Measurements from ENCODE around the gene GORAB. TPM values are rescaled to one million over a fixed set of nuclear protein-coding genes. Genes with fewer than 3 reads are reported as not detected.
A peak's percentile ranks its signal among the peaks of the same experiment; 100 is the strongest.

The GORAB gene
- total and polyA plus RNA-seq, 4 donors: 12.1 to 18.3 (median 13.2) TPM

- Histone ChIP-seq H3K36me3 (ENCODE audit: control insufficient read depth, insufficient read depth, low read length) (no peaks in the 10 kb centered on the region), H3K27me3 (ENCODE audit: control insufficient read depth, insufficient read depth, low read length) (no peaks in the 10 kb centered on the region), H3K4me3 (ENCODE audit: low read depth, low read length) (no peak overlapping the region), H3K27ac (ENCODE audit: low read depth, low read length) (no peak overlapping the region), H3K4me1 (ENCODE audit: control insufficient read depth, insufficient read depth, low read length) (no peaks in the 10 kb centered on the region), H3K9me3 (ENCODE audit: control insufficient read depth, insufficient read depth, low read length) (no peaks in the 10 kb centered on the region)
- 79% methylated on average over 2 of the region's 3 CpGs for WGBS (ENCODE audit: insufficient coverage)
- DNase-seq (ENCODE audit: low read depth in 4 of 6, low spot score in 6 of 6): no peak
Observed at GRCh38 chr1:170583186-170583585, 51.2 kb downstream of the GORAB start.

GRCh38 chr1:170586321-170587252 is 54.6 kb downstream of the GORAB start:
- WGBS (ENCODE audit: insufficient coverage): 14% methylated on average over 5 of the region's 11 CpGs
- Histone ChIP-seq H3K27me3 (ENCODE audit: control insufficient read depth, insufficient read depth, low read length) (no peaks in the 10 kb centered on the region), H3K9me3 (ENCODE audit: control insufficient read depth, insufficient read depth, low read length) (no peaks in the 10 kb centered on the region), H3K27ac (ENCODE audit: low read depth, low read length) (peak overlapping the region; percentile 30), H3K4me1 (ENCODE audit: control insufficient read depth, insufficient read depth, low read length) (no peaks in the 10 kb centered on the region), H3K4me3 (ENCODE audit: low read depth, low read length) (peak overlapping the region; percentile 14), H3K36me3 (ENCODE audit: control insufficient read depth, insufficient read depth, low read length) (no peaks in the 10 kb centered on the region)
- DNase-seq (ENCODE audit: low read depth in 4 of 6, low spot score in 6 of 6): peak in 2 of 6 donors; percentile 10 to 66

GRCh38 chr1:170587253-170587593 is 55.3 kb downstream of the GORAB start:
- Histone ChIP-seq H3K4me3 (ENCODE audit: low read depth, low read length) (peak overlapping the region; percentile 14), H3K27ac (ENCODE audit: low read depth, low read length) (peak overlapping the region; percentile 30)
- no peak for DNase-seq (ENCODE audit: low read depth in 4 of 6, low spot score in 6 of 6)

GRCh38 chr1:170590921-170591705 is 59.1 kb downstream of the GORAB start:
- 38% methylated on average over 4 of the region's 13 CpGs for WGBS (ENCODE audit: insufficient coverage)
- H3K36me3 ChIP-seq (ENCODE audit: control insufficient read depth, insufficient read depth, low read length): no peaks in the 10 kb centered on the region
- no peak overlapping the region for H3K4me3 ChIP-seq (ENCODE audit: low read depth, low read length)
- no peaks in the 10 kb centered on the region for H3K27me3 ChIP-seq (ENCODE audit: control insufficient read depth, insufficient read depth, low read length)
- peak in 1 of 6 donors; percentile 84 for DNase-seq (ENCODE audit: low read depth in 4 of 6, low spot score in 6 of 6)
- no peak overlapping the region for H3K27ac ChIP-seq (ENCODE audit: low read depth, low read length)
- no peaks in the 10 kb centered on the region for H3K9me3 ChIP-seq (ENCODE audit: control insufficient read depth, insufficient read depth, low read length)
- H3K4me1 ChIP-seq (ENCODE audit: control insufficient read depth, insufficient read depth, low read length): no peaks in the 10 kb centered on the region

More at GRCh38 chr1:170587253-170587593, 55.3 kb downstream of the GORAB start:
- H3K36me3 ChIP-seq (ENCODE audit: control insufficient read depth, insufficient read depth, low read length): no peaks in the 10 kb centered on the region
- no peaks in the 10 kb centered on the region for H3K27me3 ChIP-seq (ENCODE audit: control insufficient read depth, insufficient read depth, low read length)
- 84% methylated on average over 3 of the region's 4 CpGs for WGBS (ENCODE audit: insufficient coverage)
- H3K4me1 ChIP-seq (ENCODE audit: control insufficient read depth, insufficient read depth, low read length): no peaks in the 10 kb centered on the region
- no peaks in the 10 kb centered on the region for H3K9me3 ChIP-seq (ENCODE audit: control insufficient read depth, insufficient read depth, low read length)

- H3K27ac ChIP-seq (ENCODE audit: low read depth, low read length): no peak overlapping the region
- WGBS (ENCODE audit: insufficient coverage): no CpG with 5 or more reads among the region's 2 CpGs
- no peak for DNase-seq (ENCODE audit: low read depth in 4 of 6, low spot score in 6 of 6)
- no peaks in the 10 kb centered on the region for H3K9me3 ChIP-seq (ENCODE audit: control insufficient read depth, insufficient read depth, low read length)
- H3K4me1 ChIP-seq (ENCODE audit: control insufficient read depth, insufficient read depth, low read length): no peaks in the 10 kb centered on the region
- no peak overlapping the region for H3K4me3 ChIP-seq (ENCODE audit: low read depth, low read length)
- no peaks in the 10 kb centered on the region for H3K36me3 ChIP-seq (ENCODE audit: control insufficient read depth, insufficient read depth, low read length)
- no peaks in the 10 kb centered on the region for H3K27me3 ChIP-seq (ENCODE audit: control insufficient read depth, insufficient read depth, low read length)
Observed at GRCh38 chr1:170592591-170593111, 60.7 kb downstream of the GORAB start.

- H3K27ac ChIP-seq (ENCODE audit: low read depth, low read length): no peak overlapping the region
- no peak overlapping the region for H3K4me3 ChIP-seq (ENCODE audit: low read depth, low read length)
- H3K27me3 ChIP-seq (ENCODE audit: control insufficient read depth, insufficient read depth, low read length): no peaks in the 10 kb centered on the region
Observed at GRCh38 chr1:170593173-170594011, 61.4 kb downstream of the GORAB start.

GRCh38 chr1:170594066-170594626 is 62.2 kb downstream of the GORAB start:
- Histone ChIP-seq H3K36me3 (ENCODE audit: control insufficient read depth, insufficient read depth, low read length) (no peaks in the 10 kb centered on the region), H3K4me1 (ENCODE audit: control insufficient read depth, insufficient read depth, low read length) (no peaks in the 10 kb centered on the region), H3K9me3 (ENCODE audit: control insufficient read depth, insufficient read depth, low read length) (peaks cover 2% of the 10 kb centered on the region), H3K4me3 (ENCODE audit: low read depth, low read length) (no peak overlapping the region), H3K27ac (ENCODE audit: low read depth, low read length) (no peak overlapping the region), H3K27me3 (ENCODE audit: control insufficient read depth, insufficient read depth, low read length) (no peaks in the 10 kb centered on the region)
- DNase-seq (ENCODE audit: low read depth in 4 of 6, low spot score in 6 of 6): no peak
- 66% methylated on average over 4 of the region's 5 CpGs for WGBS (ENCODE audit: insufficient coverage)

More at GRCh38 chr1:170593173-170594011, 61.4 kb downstream of the GORAB start:
- no peaks in the 10 kb centered on the region for H3K4me1 ChIP-seq (ENCODE audit: control insufficient read depth, insufficient read depth, low read length)
- WGBS (ENCODE audit: insufficient coverage): 55% methylated on average over 2 of the region's 5 CpGs
- DNase-seq (ENCODE audit: low read depth in 4 of 6, low spot score in 6 of 6): no peak
- no peaks in the 10 kb centered on the region for H3K36me3 ChIP-seq (ENCODE audit: control insufficient read depth, insufficient read depth, low read length)
- H3K9me3 ChIP-seq (ENCODE audit: control insufficient read depth, insufficient read depth, low read length): peaks cover 2% of the 10 kb centered on the region

GRCh38 chr1:170596701-170597100 is 64.7 kb downstream of the GORAB start:
- WGBS (ENCODE audit: insufficient coverage): no CpG with 5 or more reads among the region's 5 CpGs

GRCh38 chr1:170598618-170599017 is 66.7 kb downstream of the GORAB start:
- no peak overlapping the region for H3K4me3 ChIP-seq (ENCODE audit: low read depth, low read length)
- WGBS (ENCODE audit: insufficient coverage): no CpG with 5 or more reads among the region's 1 CpG
- no peak for DNase-seq (ENCODE audit: low read depth in 4 of 6, low spot score in 6 of 6)
- H3K9me3 ChIP-seq (ENCODE audit: control insufficient read depth, insufficient read depth, low read length): peaks cover 9% of the 10 kb centered on the region
- no peak overlapping the region for H3K27ac ChIP-seq (ENCODE audit: low read depth, low read length)
- H3K36me3 ChIP-seq (ENCODE audit: control insufficient read depth, insufficient read depth, low read length): no peaks in the 10 kb centered on the region
- no peaks in the 10 kb centered on the region for H3K27me3 ChIP-seq (ENCODE audit: control insufficient read depth, insufficient read depth, low read length)
- H3K4me1 ChIP-seq (ENCODE audit: control insufficient read depth, insufficient read depth, low read length): no peaks in the 10 kb centered on the region

More at GRCh38 chr1:170596701-170597100, 64.7 kb downstream of the GORAB start:
- Histone ChIP-seq H3K4me1 (ENCODE audit: control insufficient read depth, insufficient read depth, low read length) (no peaks in the 10 kb centered on the region), H3K9me3 (ENCODE audit: control insufficient read depth, insufficient read depth, low read length) (peaks cover 5% of the 10 kb centered on the region), H3K27ac (ENCODE audit: low read depth, low read length) (no peak overlapping the region), H3K4me3 (ENCODE audit: low read depth, low read length) (no peak overlapping the region), H3K36me3 (ENCODE audit: control insufficient read depth, insufficient read depth, low read length) (no peaks in the 10 kb centered on the region), H3K27me3 (ENCODE audit: control insufficient read depth, insufficient read depth, low read length) (no peaks in the 10 kb centered on the region)
- no peak for DNase-seq (ENCODE audit: low read depth in 4 of 6, low spot score in 6 of 6)
